Fibroblast of mammary gland (primary cell): Measurements from ENCODE around the gene TTLL13.
"Not testable (repeated sequence)": the region's sequence is repeated elsewhere in the genome, so short reads cannot be mapped to it uniquely, and the experiment has no call there.

Source experiments
- DNase-seq: peaks from one replicate; pipeline ENCODE4 v3.0.0-alpha.2; 2010; ENCODE audit warnings: low read depth
- H3K4me3 ChIP-seq: 2 replicates; pipeline ENCODE4 v1.5.1; 2011; ENCODE audit warnings: low read depth, mild to moderate bottlenecking, low read length, moderate library complexity; ENCODE audit not compliant: control insufficient read depth
- CTCF ChIP-seq: conservative IDR thresholded peaks from 2 replicates; pipeline ENCODE4 v1.5.1; 2011; ENCODE audit warnings: low read depth, low read length, inconsistent platforms; ENCODE audit not compliant: control insufficient read depth, insufficient read depth

Gene TTLL13

GRCh38 chr15:90240856-90241255, 8.5 kb upstream of the TTLL13 start:
- no peak overlapping the region for H3K4me3 ChIP-seq
- TF ChIP-seq CTCF: no peak
- no peak for DNase-seq

- no peak for TF ChIP-seq CTCF
- no peak overlapping the region for H3K4me3 ChIP-seq
- DNase-seq: no peak
Measured at GRCh38 chr15:90241343-90242192, 7.8 kb upstream of the TTLL13 start.

- H3K4me3 ChIP-seq: no peak overlapping the region
- TF ChIP-seq CTCF: no peak
- no peak for DNase-seq
Measured at GRCh38 chr15:90243943-90244639, 5.3 kb upstream of the TTLL13 start.

- no peak for DNase-seq
- no peak for TF ChIP-seq CTCF
- H3K4me3 ChIP-seq: no peak overlapping the region
Measured at GRCh38 chr15:90248789-90249202, 560 bp upstream of the TTLL13 start.

- H3K4me3 ChIP-seq: no peak overlapping the region
Measured at GRCh38 chr15:90257776-90258175, 8.4 kb downstream of the TTLL13 start.

GRCh38 chr15:90259524-90259923, 10.2 kb downstream of the TTLL13 start:
- H3K4me3 ChIP-seq: no peak overlapping the region
- TF ChIP-seq CTCF: no peak
- DNase-seq: peak; percentile 12

More at GRCh38 chr15:90257776-90258175, 8.4 kb downstream of the TTLL13 start:
- TF ChIP-seq CTCF: no peak
- DNase-seq: no peak

- H3K4me3 ChIP-seq, DNase-seq: not testable (repeated sequence)
Measured at GRCh38 chr15:90260731-90261130, 11.4 kb downstream of the TTLL13 start.
